ENCODE measurements around the gene PTPN6. TPM values are rescaled to one million over a fixed set of nuclear protein-coding genes. Genes with fewer than 3 reads are reported as not detected.

The PTPN6 gene
- total and polyA plus RNA-seq, 2 of the 13 experiments (the other 11 are each of a cell fraction or from before 2014, with no cell fraction given), result 10.5 to 10.6 TPM

DNA sequence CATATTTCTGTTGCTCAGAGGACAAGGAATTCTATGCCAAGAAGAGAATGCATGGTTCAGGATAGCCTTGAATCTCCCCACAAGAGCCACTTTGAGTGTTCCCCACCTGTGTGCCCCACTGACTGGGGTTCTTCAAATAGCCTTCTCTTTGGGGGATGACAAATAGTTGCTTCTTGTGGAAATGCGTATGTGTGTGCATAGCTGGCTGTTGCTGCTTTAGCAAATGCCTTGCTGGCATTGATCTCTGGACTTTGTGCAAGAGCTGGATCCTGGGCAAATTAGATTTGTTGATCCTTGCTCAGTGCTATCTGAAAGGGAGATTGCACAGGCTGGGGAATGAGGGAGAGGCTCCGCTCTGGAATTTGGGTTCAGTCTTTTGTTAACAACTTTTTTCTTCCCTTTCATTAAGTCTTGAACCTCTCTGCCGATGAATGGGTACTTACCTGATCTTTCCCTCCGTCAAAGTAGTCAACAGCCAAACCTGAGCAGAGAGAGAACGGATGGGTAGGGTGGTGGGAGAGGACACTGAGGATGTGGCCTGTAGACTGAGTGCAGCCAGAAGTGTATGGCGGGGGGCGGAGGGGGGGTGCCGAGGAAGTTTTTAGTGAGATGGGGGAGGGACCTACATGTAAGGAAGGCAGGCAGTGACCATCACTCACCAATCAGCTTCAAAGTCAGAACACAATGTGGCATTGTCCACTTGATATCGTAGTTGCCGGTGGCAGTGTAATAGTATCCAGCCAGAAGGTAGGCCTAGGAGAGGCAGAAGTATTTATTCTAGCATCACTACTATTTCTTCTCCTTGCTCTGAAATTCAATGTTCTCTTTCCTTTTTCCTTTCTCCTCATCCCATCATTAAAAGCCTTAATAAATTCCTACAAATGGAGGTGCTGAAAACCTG, 30.2 kb downstream of the PTPN6 start (continued):
- no peak for TF ChIP-seq NONO (IDR thresholded peaks at IDR 0.05)
- peak; percentile 83 for TF ChIP-seq NONO (CRISPR knock-in tag; conservative IDR thresholded peaks at IDR 0.05)
- peak; percentile 85 for TF ChIP-seq ZNF331 (CRISPR knock-in tag; IDR thresholded peaks at IDR 0.05)
- TF ChIP-seq IKZF1 (IDR thresholded peaks at IDR 0.05), result no peak
- peak; percentile 47 for TF ChIP-seq GATAD1 (CRISPR knock-in tag; IDR thresholded peaks at IDR 0.05)
- TF ChIP-seq, protein P1, sequence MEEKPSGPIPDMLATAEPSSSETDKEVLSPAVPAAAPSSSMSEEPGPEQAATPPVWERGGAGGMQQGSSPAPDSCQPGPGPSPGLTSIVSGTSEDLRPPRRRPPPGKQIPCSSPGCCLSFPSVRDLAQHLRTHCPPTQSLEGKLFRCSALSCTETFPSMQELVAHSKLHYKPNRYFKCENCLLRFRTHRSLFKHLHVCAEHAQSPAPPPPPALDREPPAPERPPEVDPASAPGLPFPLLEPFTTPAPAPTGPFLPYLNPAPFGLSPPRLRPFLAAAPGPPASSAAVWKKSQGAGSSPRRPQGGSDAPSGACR (CRISPR knock-in tag; IDR thresholded peaks at IDR 0.05), result no peak
- TF ChIP-seq KMT2B (CRISPR knock-in tag; IDR thresholded peaks at IDR 0.05), result no peak
- no peak for TF ChIP-seq ZNF670 (CRISPR knock-in tag; IDR thresholded peaks at IDR 0.05; ENCODE audit: borderline replicate concordance)
- 0 out of 2 replicates have a peak, but pooled peaks have one; percentile 33 for TF ChIP-seq ZNF230 (CRISPR knock-in tag; IDR thresholded peaks at IDR 0.05)
- TF ChIP-seq ZBTB21 (CRISPR knock-in tag; IDR thresholded peaks at IDR 0.05), result no peak
- TF ChIP-seq ARNT2 (CRISPR knock-in tag; IDR thresholded peaks at IDR 0.05; ENCODE audit: low read depth), result no peak
- no peak for TF ChIP-seq HDAC6 (IDR thresholded peaks at IDR 0.05; ENCODE audit: low read depth, low read length)
- TF ChIP-seq MED13 (CRISPR knock-in tag; IDR thresholded peaks at IDR 0.05), result no peak
- TF ChIP-seq EEA1 (CRISPR knock-in tag; IDR thresholded peaks at IDR 0.05; ENCODE audit: borderline replicate concordance), result no peak
- TF ChIP-seq THYN1 (CRISPR knock-in tag; IDR thresholded peaks at IDR 0.05; ENCODE audit: borderline replicate concordance, low read depth), result no peak
- TF ChIP-seq DNMT1 (CRISPR knock-in tag; IDR thresholded peaks at IDR 0.05), result no peak
- TF ChIP-seq, protein P2, sequence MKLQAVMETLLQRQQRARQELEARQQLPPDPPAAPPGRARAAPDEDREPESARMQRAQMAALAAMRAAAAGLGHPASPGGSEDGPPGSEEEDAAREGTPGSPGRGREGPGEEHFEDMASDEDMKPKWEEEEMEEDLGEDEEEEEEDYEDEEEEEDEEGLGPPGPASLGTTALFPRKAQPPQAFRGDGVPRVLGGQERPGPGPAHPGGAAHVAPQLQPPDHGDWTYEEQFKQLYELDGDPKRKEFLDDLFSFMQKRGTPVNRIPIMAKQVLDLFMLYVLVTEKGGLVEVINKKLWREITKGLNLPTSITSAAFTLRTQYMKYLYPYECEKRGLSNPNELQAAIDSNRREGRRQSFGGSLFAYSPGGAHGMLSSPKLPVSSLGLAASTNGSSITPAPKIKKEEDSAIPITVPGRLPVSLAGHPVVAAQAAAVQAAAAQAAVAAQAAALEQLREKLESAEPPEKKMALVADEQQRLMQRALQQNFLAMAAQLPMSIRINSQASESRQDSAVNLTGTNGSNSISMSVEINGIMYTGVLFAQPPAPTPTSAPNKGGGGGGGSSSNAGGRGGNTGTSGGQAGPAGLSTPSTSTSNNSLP (IDR thresholded peaks at IDR 0.05; ENCODE audit: low read depth, low read length), result peak; percentile 83
- no peak for TF ChIP-seq ZNF577 (CRISPR knock-in tag; IDR thresholded peaks at IDR 0.05; ENCODE audit: borderline replicate concordance, low read depth)
- TF ChIP-seq ISL2 (CRISPR knock-in tag; IDR thresholded peaks at IDR 0.05), result 0 out of 2 replicates have a peak, but pooled peaks have one; percentile 29
- TF ChIP-seq, protein P3, sequence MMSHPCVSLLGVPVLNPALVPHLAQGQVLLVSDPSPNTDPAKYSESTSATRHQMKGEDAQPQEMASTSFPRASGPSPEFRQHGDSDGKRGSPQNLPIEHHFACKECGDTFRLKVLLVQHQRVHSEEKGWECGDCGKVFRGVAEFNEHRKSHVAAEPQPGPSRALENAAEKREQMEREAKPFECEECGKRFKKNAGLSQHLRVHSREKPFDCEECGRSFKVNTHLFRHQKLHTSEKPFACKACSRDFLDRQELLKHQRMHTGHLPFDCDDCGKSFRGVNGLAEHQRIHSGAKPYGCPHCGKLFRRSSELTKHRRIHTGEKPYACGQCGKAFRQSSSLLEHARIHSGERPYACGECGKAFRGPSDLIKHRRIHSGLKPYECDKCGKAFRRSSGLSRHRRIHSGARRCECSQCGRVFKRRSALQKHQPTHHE (CRISPR knock-in tag; IDR thresholded peaks at IDR 0.05; ENCODE audit: borderline replicate concordance), result no peak
- TF ChIP-seq U2AF2 (IDR thresholded peaks at IDR 0.05; ENCODE audit: low read depth, low read length), result no peak
- TF ChIP-seq ZNF33A (CRISPR knock-in tag; IDR thresholded peaks at IDR 0.05; ENCODE audit: borderline replicate concordance), result no peak
- TF ChIP-seq, protein P4, sequence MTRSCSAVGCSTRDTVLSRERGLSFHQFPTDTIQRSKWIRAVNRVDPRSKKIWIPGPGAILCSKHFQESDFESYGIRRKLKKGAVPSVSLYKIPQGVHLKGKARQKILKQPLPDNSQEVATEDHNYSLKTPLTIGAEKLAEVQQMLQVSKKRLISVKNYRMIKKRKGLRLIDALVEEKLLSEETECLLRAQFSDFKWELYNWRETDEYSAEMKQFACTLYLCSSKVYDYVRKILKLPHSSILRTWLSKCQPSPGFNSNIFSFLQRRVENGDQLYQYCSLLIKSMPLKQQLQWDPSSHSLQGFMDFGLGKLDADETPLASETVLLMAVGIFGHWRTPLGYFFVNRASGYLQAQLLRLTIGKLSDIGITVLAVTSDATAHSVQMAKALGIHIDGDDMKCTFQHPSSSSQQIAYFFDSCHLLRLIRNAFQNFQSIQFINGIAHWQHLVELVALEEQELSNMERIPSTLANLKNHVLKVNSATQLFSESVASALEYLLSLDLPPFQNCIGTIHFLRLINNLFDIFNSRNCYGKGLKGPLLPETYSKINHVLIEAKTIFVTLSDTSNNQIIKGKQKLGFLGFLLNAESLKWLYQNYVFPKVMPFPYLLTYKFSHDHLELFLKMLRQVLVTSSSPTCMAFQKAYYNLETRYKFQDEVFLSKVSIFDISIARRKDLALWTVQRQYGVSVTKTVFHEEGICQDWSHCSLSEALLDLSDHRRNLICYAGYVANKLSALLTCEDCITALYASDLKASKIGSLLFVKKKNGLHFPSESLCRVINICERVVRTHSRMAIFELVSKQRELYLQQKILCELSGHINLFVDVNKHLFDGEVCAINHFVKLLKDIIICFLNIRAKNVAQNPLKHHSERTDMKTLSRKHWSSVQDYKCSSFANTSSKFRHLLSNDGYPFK (CRISPR knock-in tag; IDR thresholded peaks at IDR 0.05; ENCODE audit: borderline replicate concordance), result no peak
- no peak for TF ChIP-seq RAD51 (IDR thresholded peaks at IDR 0.05; ENCODE audit: borderline replicate concordance)
